Fibroblast of lung (primary cell): Measurements from ENCODE around the gene ZC3HAV1.

Experiments used
- EZH2 ChIP-seq: IDR thresholded peaks from 2 replicates; pipeline ENCODE4 v1.5.1; 2012; ENCODE audit warnings: low read length, control low read depth, mild to moderate bottlenecking; ENCODE audit errors: missing control alignments
- TF ChIP-seq, protein P1 (sequence below), 2 donors: IDR thresholded peaks in 1 of 2; conservative IDR thresholded peaks in 1 of 2; 1 replicate in 1 of 2; 2 replicates in 1 of 2; pipeline ENCODE4 v1.5.1; 2011 to 2012; ENCODE audit warnings: low read length in 2 of 2, control low read depth in 1 of 2, inconsistent platforms in 1 of 2, low read depth in 1 of 2, mild to moderate bottlenecking in 1 of 2

DNA sequence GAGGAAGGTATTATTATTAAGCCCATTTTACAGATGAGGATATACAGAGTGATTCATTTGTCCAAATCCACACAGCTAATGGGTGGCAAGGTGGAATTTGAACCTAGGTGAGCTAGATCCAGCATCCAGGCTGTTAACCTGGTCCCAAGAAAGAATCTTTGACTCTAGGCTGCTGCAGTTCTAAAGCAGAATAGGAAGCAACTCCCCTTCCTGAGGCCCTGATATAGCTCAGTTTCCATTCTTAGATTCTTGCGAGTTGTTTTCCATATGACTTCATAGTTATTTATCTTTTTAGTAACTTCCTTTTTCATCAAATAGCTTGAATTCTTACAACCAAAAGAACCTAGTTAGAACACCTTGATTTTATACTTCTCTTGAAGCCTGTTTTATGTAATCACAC lies 49.6 kb downstream of the ZC3HAV1 start:
- TF ChIP-seq, protein P1, sequence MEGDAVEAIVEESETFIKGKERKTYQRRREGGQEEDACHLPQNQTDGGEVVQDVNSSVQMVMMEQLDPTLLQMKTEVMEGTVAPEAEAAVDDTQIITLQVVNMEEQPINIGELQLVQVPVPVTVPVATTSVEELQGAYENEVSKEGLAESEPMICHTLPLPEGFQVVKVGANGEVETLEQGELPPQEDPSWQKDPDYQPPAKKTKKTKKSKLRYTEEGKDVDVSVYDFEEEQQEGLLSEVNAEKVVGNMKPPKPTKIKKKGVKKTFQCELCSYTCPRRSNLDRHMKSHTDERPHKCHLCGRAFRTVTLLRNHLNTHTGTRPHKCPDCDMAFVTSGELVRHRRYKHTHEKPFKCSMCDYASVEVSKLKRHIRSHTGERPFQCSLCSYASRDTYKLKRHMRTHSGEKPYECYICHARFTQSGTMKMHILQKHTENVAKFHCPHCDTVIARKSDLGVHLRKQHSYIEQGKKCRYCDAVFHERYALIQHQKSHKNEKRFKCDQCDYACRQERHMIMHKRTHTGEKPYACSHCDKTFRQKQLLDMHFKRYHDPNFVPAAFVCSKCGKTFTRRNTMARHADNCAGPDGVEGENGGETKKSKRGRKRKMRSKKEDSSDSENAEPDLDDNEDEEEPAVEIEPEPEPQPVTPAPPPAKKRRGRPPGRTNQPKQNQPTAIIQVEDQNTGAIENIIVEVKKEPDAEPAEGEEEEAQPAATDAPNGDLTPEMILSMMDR (conservative IDR thresholded peaks at IDR 0.05 in 1 of 2, IDR thresholded peaks at IDR 0.05 in 1 of 2; ENCODE audit: low read depth in 1 of 2, low read length in 2 of 2) = no peak
- no peak for TF ChIP-seq EZH2
